Tibial artery (tissue), 4 donors: ENCODE data around the gene KDM6B.

Source experiments
- DNase-seq, 2 donors: peaks; one replicate each; pipeline ENCODE4 v3.0.0-alpha.2; 2019
- H3K27ac ChIP-seq, 2 donors: fragments of 200-600 bp; sonication (generic) in 1 of 2; 1 replicate in 1 of 2; 2 replicates in 1 of 2; pipeline ENCODE4 v1.5.1; 2018 to 2019; ENCODE audit warnings: mild to moderate bottlenecking in 1 of 2
- H3K27me3 ChIP-seq, 2 donors: fragments of 200-600 bp; sonication (generic) in 1 of 2; one replicate each; pipeline versions ENCODE4 v1.5.1 to v1.6.0; 2016 to 2019
- H3K36me3 ChIP-seq, 3 donors: fragments of 200-600 bp; sonication (generic) in 2 of 3; one replicate each; pipeline ENCODE4 v1.5.1; 2016 to 2019; ENCODE audit warnings: mild to moderate bottlenecking in 2 of 3
- H3K4me1 ChIP-seq, 4 donors: fragments of 200-600 bp; sonication (generic) in 2 of 4; 1 replicate in 3 of 4; 2 replicates in 1 of 4; pipeline ENCODE4 v1.5.1; 2016 to 2019
- H3K4me3 ChIP-seq, 2 donors: fragments of 200-600 bp; sonication (generic) in 1 of 2; 1 replicate in 1 of 2; 2 replicates in 1 of 2; pipeline ENCODE4 v1.5.1; 2018 to 2019; ENCODE audit warnings: mild to moderate bottlenecking in 2 of 2
- H3K9me3 ChIP-seq, 3 donors: fragments of 200-600 bp; sonication (generic) in 1 of 3; one replicate each; pipeline ENCODE4 v1.5.1; 2016 to 2019
- CTCF ChIP-seq, 2 experiments: fragments of 200-600 bp in 1 of 2; fragments of 450-650 bp in 1 of 2; IDR thresholded peaks; one replicate each; pipeline ENCODE4 v1.5.1; 2017 to 2019; ENCODE audit warnings: antibody characterized with exemption in 2 of 2, mild to moderate bottlenecking in 1 of 2, moderate library complexity in 1 of 2
- intact Hi-C: fragments of 100-400 bp; cut with DNase I; formaldehyde crosslinking; loops from one replicate; pipeline ENCODE4 v1.15.0; 2023; ENCODE audit warnings: low total_unique reads

The KDM6B gene

GRCh38 chr17:7864995-7865650 lies 31.1 kb downstream of the KDM6B start:
- TF ChIP-seq CTCF (IDR thresholded peaks at IDR 0.05), result no peak
- Histone ChIP-seq H3K4me3 (no peak overlapping the region), H3K9me3 (no peaks in the 10 kb centered on the region), H3K4me1 (no peaks in the 10 kb centered on the region), H3K27me3 (no peaks in the 10 kb centered on the region), H3K36me3 (peaks cover 0 to 9% (median 0%) of the 10 kb centered on the region in 3 donors), H3K27ac (no peak overlapping the region)
- no peak for DNase-seq
- intact Hi-C loops, result loop anchor here (5.0 kb wide), 2 partner anchors 32 to 122 kb away; no protein-coding TSS in a partner anchor

- H3K9me3 ChIP-seq, result no peaks in the 10 kb centered on the region
- intact Hi-C loops, result no loop called here
- H3K36me3 ChIP-seq, result peaks cover 0 to 5% (median 0%) of the 10 kb centered on the region in 3 donors
- no peak overlapping the region for H3K27ac ChIP-seq
- no peak overlapping the region for H3K4me3 ChIP-seq
- no peak for DNase-seq
- H3K27me3 ChIP-seq, result no peaks in the 10 kb centered on the region
- no peak for TF ChIP-seq CTCF (IDR thresholded peaks at IDR 0.05)
- H3K4me1 ChIP-seq, result no peaks in the 10 kb centered on the region
These were observed 33.9 kb downstream of the KDM6B start for GRCh38 chr17:7867881-7868329.

- H3K9me3 ChIP-seq, result no peaks in the 10 kb centered on the region
- no peak for DNase-seq
- TF ChIP-seq CTCF (IDR thresholded peaks at IDR 0.05), result no peak
- no peak overlapping the region for H3K4me3 ChIP-seq
- intact Hi-C loops, result no loop called here
- H3K27ac ChIP-seq, result no peak overlapping the region
- no peaks in the 10 kb centered on the region for H3K4me1 ChIP-seq
- H3K36me3 ChIP-seq, result no peaks in the 10 kb centered on the region
- no peaks in the 10 kb centered on the region for H3K27me3 ChIP-seq
These were observed 39.0 kb downstream of the KDM6B start for GRCh38 chr17:7873051-7873450.

- no peaks in the 10 kb centered on the region for H3K4me1 ChIP-seq
These were observed 41.9 kb downstream of the KDM6B start for GRCh38 chr17:7875804-7876370.

GRCh38 chr17:7878234-7878633 lies 44.2 kb downstream of the KDM6B start:
- DNase-seq, result no peak
- Histone ChIP-seq H3K27ac (no peak overlapping the region), H3K9me3 (no peaks in the 10 kb centered on the region), H3K4me1 (peaks cover 0 to 6% (median 0%) of the 10 kb centered on the region in 4 donors), H3K36me3 (peaks cover 0 to 16% (median 6%) of the 10 kb centered on the region in 3 donors), H3K27me3 (peaks cover 0 to 12% of the 10 kb centered on the region in 2 donors), H3K4me3 (no peak overlapping the region)
- no peak for TF ChIP-seq CTCF (IDR thresholded peaks at IDR 0.05)
- intact Hi-C loops, result no loop called here

More at GRCh38 chr17:7875804-7876370, 41.9 kb downstream of the KDM6B start:
- Histone ChIP-seq H3K27me3 (no peaks in the 10 kb centered on the region), H3K4me3 (no peak overlapping the region), H3K9me3 (no peaks in the 10 kb centered on the region), H3K27ac (no peak overlapping the region), H3K36me3 (peaks cover 0 to 13% (median 6%) of the 10 kb centered on the region in 3 donors)
- intact Hi-C loops, result no loop called here
- DNase-seq, result no peak
- no peak for TF ChIP-seq CTCF (IDR thresholded peaks at IDR 0.05)
